HepG2 (cell line): ENCODE measurements around the gene ZFPL1. TPM values are rescaled to one million over a fixed set of nuclear protein-coding genes. Genes with fewer than 3 reads are reported as not detected.

Experiments used
- KDM3A ChIP-seq: IDR thresholded peaks from 2 replicates; pipeline ENCODE4 v1.6.1; 2018; ENCODE audit warnings: low read depth, missing compliant biosample characterization
- POLR2A ChIP-seq, 2 experiments: IDR thresholded peaks; 2 replicates each; pipeline ENCODE4 v1.6.1; 2011; ENCODE audit warnings: low read depth in 2 of 2, low read length in 2 of 2, mild to moderate bottlenecking in 1 of 2, moderate library complexity in 1 of 2; ENCODE audit not compliant: insufficient read depth in 1 of 2
- RFX3 ChIP-seq: IDR thresholded peaks from 2 replicates; pipeline ENCODE4 v1.6.1; 2016; ENCODE audit warnings: missing biosample characterization, missing genetic modification reagents
- ZNF432 ChIP-seq: sonication (generic); formaldehyde crosslinking; IDR thresholded peaks from 2 replicates; pipeline ENCODE4 v1.5.0; 2020; ENCODE audit warnings: missing genetic modification reagents, mild to moderate bottlenecking, borderline replicate concordance
- ZSCAN31 ChIP-seq: sonication (generic); formaldehyde crosslinking; IDR thresholded peaks from 2 replicates; pipeline ENCODE4 v1.5.0; 2020; ENCODE audit warnings: low read depth, mild to moderate bottlenecking, missing genetic modification reagents
- polyA plus RNA-seq, 8 experiments: library from polyadenylated mRNA; depleted of rRNA in 3 of 8; stranded (reverse) in 7 of 8; unstranded in 1 of 8; fragments of >200 nt; fragmentation: Illumina TruSeq in 4 of 8; extraction: Trizol in 4 of 8; gene quantifications; 2 replicates each; pipeline versions ENCODE4 v1.2.1 to v1.2.3, GENCODE V29; 2011 to 2016; ENCODE audit warnings: low read depth in 4 of 8, missing spikeins in 1 of 8, mixed read lengths in 1 of 8; ENCODE audit not compliant: insufficient read depth in 1 of 8
- total RNA-seq, 5 experiments: library from RNA; depleted of rRNA; stranded (reverse); fragments of >200 nt; fragmentation: Illumina TruSeq; extraction: Trizol; gene quantifications; 2 replicates each; pipeline ENCODE4 v1.2.3, GENCODE V29; 2016; ENCODE audit warnings: low read depth in 1 of 5
- TF ChIP-seq, protein P1 (sequence below): sonication (generic); formaldehyde crosslinking; IDR thresholded peaks from 2 replicates; pipeline ENCODE4 v1.4.0; 2020; ENCODE audit warnings: mild to moderate bottlenecking, missing genetic modification reagents
- TF ChIP-seq, protein P2 (sequence below): sonication (generic); formaldehyde crosslinking; IDR thresholded peaks from one replicate; pipeline ENCODE4 v1.5.1; 2020; ENCODE audit warnings: mild to moderate bottlenecking, missing genetic modification reagents; ENCODE audit errors: not compliant biosample characterization
- TF ChIP-seq, protein P3 (sequence below): sonication (generic); formaldehyde crosslinking; IDR thresholded peaks from 2 replicates; pipeline ENCODE4 v1.4.0; 2020; ENCODE audit warnings: mild to moderate bottlenecking, missing genetic modification reagents

ZFPL1 gene
- total and polyA plus RNA-seq, 2 of the 13 experiments (the other 11 are each of a cell fraction or from before 2014, with no cell fraction given) = 32.2 to 56.0 TPM

DNA sequence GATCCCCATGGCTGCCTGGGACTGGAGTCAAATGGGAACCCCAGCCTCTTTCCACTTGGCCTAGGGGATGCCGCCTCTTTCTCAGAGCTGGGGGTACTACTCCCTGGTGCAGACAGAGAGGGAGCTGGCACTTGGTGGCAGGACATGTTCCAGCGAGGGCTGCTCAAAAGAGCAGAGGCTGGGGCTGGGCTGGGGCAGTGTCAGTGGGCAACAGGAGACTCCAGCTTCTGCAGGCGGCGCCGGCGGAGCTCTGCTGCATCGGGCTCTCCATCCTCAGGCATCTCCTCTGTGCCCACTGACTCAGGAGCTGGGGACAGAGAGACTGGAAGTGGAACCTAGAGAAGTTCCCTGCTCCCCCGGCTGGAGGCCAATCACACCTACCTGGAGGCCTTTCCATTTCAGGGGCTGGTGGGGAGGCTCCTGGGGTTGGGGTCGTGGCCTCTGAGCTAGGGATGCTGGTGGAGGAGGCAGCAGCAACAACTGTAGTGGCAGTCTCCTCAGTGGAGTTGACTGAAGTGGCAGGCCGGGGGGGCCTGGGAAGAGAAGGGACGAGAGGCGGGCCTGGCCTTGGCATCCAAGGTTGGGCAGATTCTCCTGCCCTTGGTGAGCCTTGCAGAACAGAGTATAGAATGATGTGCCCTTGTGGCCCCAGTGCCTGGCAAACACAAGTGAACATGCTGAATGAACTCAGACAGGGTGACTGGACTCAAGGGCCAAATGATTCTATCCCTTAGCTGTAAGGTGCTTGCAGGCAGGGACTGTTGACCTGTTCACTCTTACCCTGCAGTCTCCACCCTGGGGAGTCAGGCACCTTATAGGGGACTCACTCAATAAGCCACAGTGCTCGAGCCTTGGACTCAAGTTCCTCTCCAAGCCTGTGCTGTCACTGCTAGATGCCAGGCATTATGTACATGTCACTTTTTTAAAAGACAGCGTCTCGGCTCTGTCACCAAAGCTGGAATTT, 44.4 kb downstream of the ZFPL1 start (continued):
- TF ChIP-seq, protein P1, sequence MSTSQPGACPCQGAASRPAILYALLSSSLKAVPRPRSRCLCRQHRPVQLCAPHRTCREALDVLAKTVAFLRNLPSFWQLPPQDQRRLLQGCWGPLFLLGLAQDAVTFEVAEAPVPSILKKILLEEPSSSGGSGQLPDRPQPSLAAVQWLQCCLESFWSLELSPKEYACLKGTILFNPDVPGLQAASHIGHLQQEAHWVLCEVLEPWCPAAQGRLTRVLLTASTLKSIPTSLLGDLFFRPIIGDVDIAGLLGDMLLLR = no peak
- TF ChIP-seq ZNF432 (CRISPR knock-in tag) = no peak
- TF ChIP-seq KDM3A (CRISPR knock-in tag) = no peak
- peak in 1 of 2 experiments; percentile 7; a peak in 2 of 4 replicates for TF ChIP-seq POLR2A (IDR thresholded peaks at IDR 0.05; ENCODE audit: insufficient read depth in 1 of 2, low read depth in 2 of 2, low read length in 2 of 2)
- TF ChIP-seq, protein P2, sequence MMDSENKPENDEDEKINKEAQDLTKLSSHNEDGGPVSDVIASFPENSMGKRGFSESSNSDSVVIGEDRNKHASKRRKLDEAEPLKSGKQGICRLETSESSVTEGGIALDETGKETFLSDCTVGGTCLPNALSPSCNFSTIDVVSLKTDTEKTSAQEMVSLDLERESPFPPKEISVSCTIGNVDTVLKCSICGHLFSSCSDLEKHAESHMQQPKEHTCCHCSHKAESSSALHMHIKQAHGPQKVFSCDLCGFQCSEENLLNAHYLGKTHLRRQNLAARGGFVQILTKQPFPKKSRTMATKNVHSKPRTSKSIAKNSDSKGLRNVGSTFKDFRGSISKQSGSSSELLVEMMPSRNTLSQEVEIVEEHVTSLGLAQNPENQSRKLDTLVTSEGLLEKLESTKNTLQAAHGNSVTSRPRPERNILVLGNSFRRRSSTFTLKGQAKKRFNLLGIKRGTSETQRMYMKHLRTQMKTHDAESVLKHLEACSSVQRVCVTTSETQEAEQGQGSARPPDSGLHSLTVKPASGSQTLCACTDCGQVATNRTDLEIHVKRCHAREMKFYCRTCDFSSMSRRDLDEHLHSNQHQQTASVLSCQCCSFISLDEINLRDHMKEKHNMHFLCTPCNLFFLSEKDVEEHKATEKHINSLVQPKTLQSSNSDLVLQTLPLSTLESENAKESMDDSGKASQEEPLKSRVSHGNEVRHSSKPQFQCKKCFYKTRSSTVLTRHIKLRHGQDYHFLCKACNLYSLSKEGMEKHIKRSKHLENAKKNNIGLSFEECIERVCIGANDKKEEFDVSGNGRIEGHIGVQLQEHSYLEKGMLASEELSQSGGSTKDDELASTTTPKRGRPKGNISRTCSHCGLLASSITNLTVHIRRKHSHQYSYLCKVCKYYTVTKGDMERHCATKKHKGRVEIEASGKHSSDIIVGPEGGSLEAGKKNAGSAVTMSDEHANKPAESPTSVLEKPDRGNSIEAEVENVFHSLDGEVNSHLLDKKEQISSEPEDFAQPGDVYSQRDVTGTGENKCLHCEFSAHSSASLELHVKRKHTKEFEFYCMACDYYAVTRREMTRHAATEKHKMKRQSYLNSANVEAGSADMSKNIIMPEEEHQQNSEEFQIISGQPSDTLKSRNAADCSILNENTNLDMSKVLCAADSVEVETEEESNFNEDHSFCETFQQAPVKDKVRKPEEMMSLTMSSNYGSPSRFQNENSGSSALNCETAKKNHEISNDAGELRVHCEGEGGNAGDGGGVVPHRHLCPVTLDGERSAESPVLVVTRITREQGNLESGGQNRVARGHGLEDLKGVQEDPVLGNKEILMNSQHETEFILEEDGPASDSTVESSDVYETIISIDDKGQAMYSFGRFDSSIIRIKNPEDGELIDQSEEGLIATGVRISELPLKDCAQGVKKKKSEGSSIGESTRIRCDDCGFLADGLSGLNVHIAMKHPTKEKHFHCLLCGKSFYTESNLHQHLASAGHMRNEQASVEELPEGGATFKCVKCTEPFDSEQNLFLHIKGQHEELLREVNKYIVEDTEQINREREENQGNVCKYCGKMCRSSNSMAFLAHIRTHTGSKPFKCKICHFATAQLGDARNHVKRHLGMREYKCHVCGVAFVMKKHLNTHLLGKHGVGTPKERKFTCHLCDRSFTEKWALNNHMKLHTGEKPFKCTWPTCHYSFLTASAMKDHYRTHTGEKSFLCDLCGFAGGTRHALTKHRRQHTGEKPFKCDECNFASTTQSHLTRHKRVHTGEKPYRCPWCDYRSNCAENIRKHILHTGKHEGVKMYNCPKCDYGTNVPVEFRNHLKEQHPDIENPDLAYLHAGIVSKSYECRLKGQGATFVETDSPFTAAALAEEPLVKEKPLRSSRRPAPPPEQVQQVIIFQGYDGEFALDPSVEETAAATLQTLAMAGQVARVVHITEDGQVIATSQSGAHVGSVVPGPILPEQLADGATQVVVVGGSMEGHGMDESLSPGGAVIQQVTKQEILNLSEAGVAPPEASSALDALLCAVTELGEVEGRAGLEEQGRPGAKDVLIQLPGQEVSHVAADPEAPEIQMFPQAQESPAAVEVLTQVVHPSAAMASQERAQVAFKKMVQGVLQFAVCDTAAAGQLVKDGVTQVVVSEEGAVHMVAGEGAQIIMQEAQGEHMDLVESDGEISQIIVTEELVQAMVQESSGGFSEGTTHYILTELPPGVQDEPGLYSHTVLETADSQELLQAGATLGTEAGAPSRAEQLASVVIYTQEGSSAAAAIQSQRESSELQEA (CRISPR knock-in tag) = no peak
- TF ChIP-seq ZSCAN31 = no peak
- TF ChIP-seq, protein P3, sequence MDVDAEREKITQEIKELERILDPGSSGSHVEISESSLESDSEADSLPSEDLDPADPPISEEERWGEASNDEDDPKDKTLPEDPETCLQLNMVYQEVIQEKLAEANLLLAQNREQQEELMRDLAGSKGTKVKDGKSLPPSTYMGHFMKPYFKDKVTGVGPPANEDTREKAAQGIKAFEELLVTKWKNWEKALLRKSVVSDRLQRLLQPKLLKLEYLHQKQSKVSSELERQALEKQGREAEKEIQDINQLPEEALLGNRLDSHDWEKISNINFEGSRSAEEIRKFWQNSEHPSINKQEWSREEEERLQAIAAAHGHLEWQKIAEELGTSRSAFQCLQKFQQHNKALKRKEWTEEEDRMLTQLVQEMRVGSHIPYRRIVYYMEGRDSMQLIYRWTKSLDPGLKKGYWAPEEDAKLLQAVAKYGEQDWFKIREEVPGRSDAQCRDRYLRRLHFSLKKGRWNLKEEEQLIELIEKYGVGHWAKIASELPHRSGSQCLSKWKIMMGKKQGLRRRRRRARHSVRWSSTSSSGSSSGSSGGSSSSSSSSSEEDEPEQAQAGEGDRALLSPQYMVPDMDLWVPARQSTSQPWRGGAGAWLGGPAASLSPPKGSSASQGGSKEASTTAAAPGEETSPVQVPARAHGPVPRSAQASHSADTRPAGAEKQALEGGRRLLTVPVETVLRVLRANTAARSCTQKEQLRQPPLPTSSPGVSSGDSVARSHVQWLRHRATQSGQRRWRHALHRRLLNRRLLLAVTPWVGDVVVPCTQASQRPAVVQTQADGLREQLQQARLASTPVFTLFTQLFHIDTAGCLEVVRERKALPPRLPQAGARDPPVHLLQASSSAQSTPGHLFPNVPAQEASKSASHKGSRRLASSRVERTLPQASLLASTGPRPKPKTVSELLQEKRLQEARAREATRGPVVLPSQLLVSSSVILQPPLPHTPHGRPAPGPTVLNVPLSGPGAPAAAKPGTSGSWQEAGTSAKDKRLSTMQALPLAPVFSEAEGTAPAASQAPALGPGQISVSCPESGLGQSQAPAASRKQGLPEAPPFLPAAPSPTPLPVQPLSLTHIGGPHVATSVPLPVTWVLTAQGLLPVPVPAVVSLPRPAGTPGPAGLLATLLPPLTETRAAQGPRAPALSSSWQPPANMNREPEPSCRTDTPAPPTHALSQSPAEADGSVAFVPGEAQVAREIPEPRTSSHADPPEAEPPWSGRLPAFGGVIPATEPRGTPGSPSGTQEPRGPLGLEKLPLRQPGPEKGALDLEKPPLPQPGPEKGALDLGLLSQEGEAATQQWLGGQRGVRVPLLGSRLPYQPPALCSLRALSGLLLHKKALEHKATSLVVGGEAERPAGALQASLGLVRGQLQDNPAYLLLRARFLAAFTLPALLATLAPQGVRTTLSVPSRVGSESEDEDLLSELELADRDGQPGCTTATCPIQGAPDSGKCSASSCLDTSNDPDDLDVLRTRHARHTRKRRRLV (CRISPR knock-in tag) = no peak
- TF ChIP-seq RFX3 (CRISPR knock-in tag) = no peak
